ENCODE measurements around the gene CTAGE8.
"Not testable (repeated sequence)": the region's sequence is repeated elsewhere in the genome, so short reads cannot be mapped to it uniquely, and the experiment has no call there.

The CTAGE8 gene

DNA sequence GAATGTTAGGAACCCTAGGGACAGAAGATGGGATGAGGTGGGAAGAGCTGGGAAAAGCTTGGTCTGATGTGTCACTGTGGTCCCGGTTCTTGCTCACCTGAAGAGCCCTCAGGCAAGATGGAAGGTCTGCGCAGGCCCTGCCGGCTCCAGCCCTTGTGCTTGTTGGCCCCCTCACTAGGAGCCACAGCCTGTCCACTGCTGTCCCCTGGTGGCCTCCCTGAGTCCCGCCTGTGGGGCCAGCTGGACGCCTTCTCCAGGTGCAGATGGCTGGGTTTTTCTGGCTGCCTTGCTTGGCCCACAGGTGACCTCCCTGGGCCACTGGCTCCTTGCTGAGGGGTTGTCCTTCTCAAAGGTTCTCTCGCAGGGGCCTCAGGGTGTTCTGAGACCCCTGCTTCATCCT lies 14.6 kb upstream of the CTAGE8 start:
- H3K4me1 ChIP-seq (ENCODE audit: control insufficient read depth in 1 of 2, insufficient read depth in 2 of 2, low read length in 2 of 2); DNase-seq; H2AK5ac ChIP-seq (ENCODE audit: low read length); H2BK120ac ChIP-seq (ENCODE audit: insufficient read depth, low read length, poor library complexity); H3K36me3 ChIP-seq (ENCODE audit: control insufficient read depth in 1 of 2, insufficient read depth in 2 of 2, low read length in 2 of 2); H3K79me2 ChIP-seq (ENCODE audit: control insufficient read depth, insufficient read depth, low read length, poor library complexity); H3K27ac ChIP-seq (ENCODE audit: low read depth, low read length); H3K18ac ChIP-seq (ENCODE audit: low read length); H3K23ac ChIP-seq (ENCODE audit: low read length); H4K8ac ChIP-seq (ENCODE audit: low read depth, low read length); H3K4me3 ChIP-seq (ENCODE audit: low read depth, low read length); H3K27me3 ChIP-seq (ENCODE audit: insufficient read depth, low read length); H3K9me3 ChIP-seq (ENCODE audit: insufficient read depth, low read depth, low read length); H3K4ac ChIP-seq (ENCODE audit: low read depth, low read length); H2BK5ac ChIP-seq (ENCODE audit: low read depth, low read length, poor library complexity); H2AFZ ChIP-seq (ENCODE audit: insufficient read depth, low read length, poor library complexity); H4K91ac ChIP-seq (ENCODE audit: low read depth, low read length); H3K4me2 ChIP-seq (ENCODE audit: low read length); H2BK12ac ChIP-seq (ENCODE audit: low read length); H3K14ac ChIP-seq (ENCODE audit: low read length); H3K79me1 ChIP-seq (ENCODE audit: low read length); H3K9ac ChIP-seq (ENCODE audit: low read length); H4K12ac ChIP-seq (ENCODE audit: low read depth, low read length): not testable (repeated sequence)
- WGBS (ENCODE audit: extremely low coverage, insufficient coverage, insufficient read length), result no CpG with 5 or more reads among the region's 6 CpGs

DNA sequence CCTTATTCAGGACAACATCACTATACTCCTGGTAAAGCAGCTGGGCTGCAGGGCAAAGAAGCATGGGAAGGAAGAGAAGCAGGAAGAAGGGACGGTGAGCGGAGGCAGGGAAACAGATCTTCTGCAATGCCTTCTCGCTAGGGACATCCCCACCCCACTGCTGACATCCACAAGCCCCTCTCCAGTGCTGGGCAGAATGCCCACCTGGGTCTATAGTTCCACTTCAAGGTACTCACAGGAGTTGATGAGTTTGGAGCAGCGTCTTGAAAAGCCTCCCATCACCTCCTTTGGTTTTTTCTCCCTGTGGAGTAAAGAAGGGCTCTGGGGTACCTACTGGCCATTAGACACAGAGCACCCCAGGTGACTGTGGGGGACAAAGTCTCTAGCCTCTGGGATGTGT lies 13.4 kb upstream of the CTAGE8 start:
- DNase-seq; H2AFZ ChIP-seq (ENCODE audit: insufficient read depth, low read length, poor library complexity); H3K9me3 ChIP-seq (ENCODE audit: insufficient read depth, low read depth, low read length); H4K91ac ChIP-seq (ENCODE audit: low read depth, low read length); H3K14ac ChIP-seq (ENCODE audit: low read length); H3K18ac ChIP-seq (ENCODE audit: low read length); H4K12ac ChIP-seq (ENCODE audit: low read depth, low read length); H3K4ac ChIP-seq (ENCODE audit: low read depth, low read length); H3K9ac ChIP-seq (ENCODE audit: low read length); H3K27me3 ChIP-seq (ENCODE audit: insufficient read depth, low read length); H3K27ac ChIP-seq (ENCODE audit: low read depth, low read length); H3K36me3 ChIP-seq (ENCODE audit: control insufficient read depth in 1 of 2, insufficient read depth in 2 of 2, low read length in 2 of 2); H2BK120ac ChIP-seq (ENCODE audit: insufficient read depth, low read length, poor library complexity); H4K8ac ChIP-seq (ENCODE audit: low read depth, low read length); H3K79me1 ChIP-seq (ENCODE audit: low read length); H3K79me2 ChIP-seq (ENCODE audit: control insufficient read depth, insufficient read depth, low read length, poor library complexity); H3K23ac ChIP-seq (ENCODE audit: low read length); H3K4me3 ChIP-seq (ENCODE audit: low read depth, low read length); H2BK5ac ChIP-seq (ENCODE audit: low read depth, low read length, poor library complexity); H2AK5ac ChIP-seq (ENCODE audit: low read length); H2BK12ac ChIP-seq (ENCODE audit: low read length); H3K4me2 ChIP-seq (ENCODE audit: low read length); H3K4me1 ChIP-seq (ENCODE audit: control insufficient read depth in 1 of 2, insufficient read depth in 2 of 2, low read length in 2 of 2): not testable (repeated sequence)
- no CpG with 5 or more reads among the region's 4 CpGs for WGBS (ENCODE audit: extremely low coverage, insufficient coverage, insufficient read length)

DNA sequence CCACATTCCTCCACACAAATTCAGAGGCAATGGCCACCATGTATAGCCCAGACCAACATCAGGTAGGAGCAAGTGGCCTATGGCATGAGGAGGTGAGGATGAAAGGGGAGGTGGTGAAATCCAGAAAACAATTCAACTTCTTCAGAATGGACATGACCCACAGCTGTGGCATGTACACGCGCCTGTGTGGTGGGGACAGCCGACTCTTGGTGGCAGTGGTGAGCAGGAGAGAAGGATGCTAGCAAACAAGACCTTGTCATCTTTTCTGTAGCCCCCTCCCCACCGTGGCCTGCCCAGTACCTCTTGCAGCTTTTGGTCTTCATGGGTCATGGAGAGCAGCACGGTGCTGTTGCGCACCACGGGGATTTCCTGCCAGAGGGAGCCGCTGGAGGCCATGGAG lies 12.9 kb upstream of the CTAGE8 start:
- H3K18ac ChIP-seq (ENCODE audit: low read length); H3K9ac ChIP-seq (ENCODE audit: low read length); H4K8ac ChIP-seq (ENCODE audit: low read depth, low read length); H3K14ac ChIP-seq (ENCODE audit: low read length); H2BK120ac ChIP-seq (ENCODE audit: insufficient read depth, low read length, poor library complexity); H3K23ac ChIP-seq (ENCODE audit: low read length); H3K4me3 ChIP-seq (ENCODE audit: low read depth, low read length); H3K27me3 ChIP-seq (ENCODE audit: insufficient read depth, low read length); H3K79me2 ChIP-seq (ENCODE audit: control insufficient read depth, insufficient read depth, low read length, poor library complexity); H4K12ac ChIP-seq (ENCODE audit: low read depth, low read length); H3K36me3 ChIP-seq (ENCODE audit: control insufficient read depth in 1 of 2, insufficient read depth in 2 of 2, low read length in 2 of 2); H3K9me3 ChIP-seq (ENCODE audit: insufficient read depth, low read depth, low read length); H3K79me1 ChIP-seq (ENCODE audit: low read length); H3K4me2 ChIP-seq (ENCODE audit: low read length); H3K27ac ChIP-seq (ENCODE audit: low read depth, low read length); H2AK5ac ChIP-seq (ENCODE audit: low read length); H2BK5ac ChIP-seq (ENCODE audit: low read depth, low read length, poor library complexity); H3K4ac ChIP-seq (ENCODE audit: low read depth, low read length); H2BK12ac ChIP-seq (ENCODE audit: low read length); H2AFZ ChIP-seq (ENCODE audit: insufficient read depth, low read length, poor library complexity); DNase-seq; H4K91ac ChIP-seq (ENCODE audit: low read depth, low read length); H3K4me1 ChIP-seq (ENCODE audit: control insufficient read depth in 1 of 2, insufficient read depth in 2 of 2, low read length in 2 of 2): not testable (repeated sequence)
- no CpG with 5 or more reads among the region's 8 CpGs for WGBS (ENCODE audit: extremely low coverage, insufficient coverage, insufficient read length)

DNA sequence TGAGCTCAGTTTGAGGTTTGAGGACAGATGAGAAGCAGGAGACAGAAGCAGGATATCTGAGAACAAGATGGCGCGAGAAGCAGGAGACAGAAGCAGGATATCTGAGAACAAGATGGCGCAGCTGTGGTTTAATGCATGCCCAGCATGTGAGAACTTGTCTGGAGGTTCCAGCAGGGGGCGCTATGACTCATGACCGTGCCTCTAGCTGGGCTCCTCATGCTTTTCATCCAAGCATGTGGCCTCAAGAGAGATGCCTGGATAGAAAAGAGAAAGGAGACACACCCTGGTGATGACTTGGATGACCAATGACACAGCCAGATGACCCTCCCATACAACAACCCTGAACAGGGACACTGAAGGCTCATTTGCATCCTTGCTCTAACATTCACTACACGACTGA lies 10.9 kb upstream of the CTAGE8 start:
- H2BK120ac ChIP-seq (ENCODE audit: insufficient read depth, low read length, poor library complexity); H3K36me3 ChIP-seq (ENCODE audit: control insufficient read depth in 1 of 2, insufficient read depth in 2 of 2, low read length in 2 of 2); H3K23ac ChIP-seq (ENCODE audit: low read length); H2AFZ ChIP-seq (ENCODE audit: insufficient read depth, low read length, poor library complexity); H3K4me2 ChIP-seq (ENCODE audit: low read length); H4K8ac ChIP-seq (ENCODE audit: low read depth, low read length); H3K14ac ChIP-seq (ENCODE audit: low read length); H4K12ac ChIP-seq (ENCODE audit: low read depth, low read length); H3K4me3 ChIP-seq (ENCODE audit: low read depth, low read length); H3K4me1 ChIP-seq (ENCODE audit: control insufficient read depth in 1 of 2, insufficient read depth in 2 of 2, low read length in 2 of 2); H3K79me2 ChIP-seq (ENCODE audit: control insufficient read depth, insufficient read depth, low read length, poor library complexity); H2AK5ac ChIP-seq (ENCODE audit: low read length); H2BK5ac ChIP-seq (ENCODE audit: low read depth, low read length, poor library complexity); H3K27me3 ChIP-seq (ENCODE audit: insufficient read depth, low read length); H2BK12ac ChIP-seq (ENCODE audit: low read length); H4K91ac ChIP-seq (ENCODE audit: low read depth, low read length); DNase-seq; H3K9ac ChIP-seq (ENCODE audit: low read length); H3K4ac ChIP-seq (ENCODE audit: low read depth, low read length); H3K9me3 ChIP-seq (ENCODE audit: insufficient read depth, low read depth, low read length); H3K27ac ChIP-seq (ENCODE audit: low read depth, low read length); H3K79me1 ChIP-seq (ENCODE audit: low read length); H3K18ac ChIP-seq (ENCODE audit: low read length): not testable (repeated sequence)
- WGBS (ENCODE audit: extremely low coverage, insufficient coverage, insufficient read length), result no CpG with 5 or more reads among the region's 6 CpGs

Measured in trophoblast cell (in vitro differentiated cells and primary cell).